ENCODE data around the gene PLS3.

PLS3 gene

GRCh38 chrX:115563633-115564162 is 2.7 kb downstream of the PLS3 start:
- no peak overlapping the region for H3K4me3 ChIP-seq (ENCODE audit: control insufficient read depth, low read depth, low read length)
- peak; percentile 2 for TF ChIP-seq CTCF (conservative IDR thresholded peaks at IDR 0.05; ENCODE audit: control insufficient read depth, insufficient read depth, low read depth, low read length)
- no peak for DNase-seq (ENCODE audit: low read depth)

GRCh38 chrX:115564243-115564642 is 3.3 kb downstream of the PLS3 start:
- H3K4me3 ChIP-seq (ENCODE audit: control insufficient read depth, low read depth, low read length): no peak overlapping the region
- TF ChIP-seq CTCF (conservative IDR thresholded peaks at IDR 0.05; ENCODE audit: control insufficient read depth, insufficient read depth, low read depth, low read length): no peak
- no peak for DNase-seq (ENCODE audit: low read depth)

- no peak overlapping the region for H3K4me3 ChIP-seq (ENCODE audit: control insufficient read depth, low read depth, low read length)
- TF ChIP-seq CTCF (conservative IDR thresholded peaks at IDR 0.05; ENCODE audit: control insufficient read depth, insufficient read depth, low read depth, low read length): no peak
Observed at GRCh38 chrX:115565888-115566287, 4.9 kb downstream of the PLS3 start.

GRCh38 chrX:115571712-115572111 is 10.7 kb downstream of the PLS3 start:
- TF ChIP-seq CTCF (conservative IDR thresholded peaks at IDR 0.05; ENCODE audit: control insufficient read depth, insufficient read depth, low read depth, low read length): no peak
- H3K4me3 ChIP-seq (ENCODE audit: control insufficient read depth, low read depth, low read length): no peak overlapping the region
- no peak for DNase-seq (ENCODE audit: low read depth)

More at GRCh38 chrX:115565888-115566287, 4.9 kb downstream of the PLS3 start:
- no peak for DNase-seq (ENCODE audit: low read depth)

- TF ChIP-seq CTCF (conservative IDR thresholded peaks at IDR 0.05; ENCODE audit: control insufficient read depth, insufficient read depth, low read depth, low read length): no peak
- DNase-seq (ENCODE audit: low read depth): no peak
- no peak overlapping the region for H3K4me3 ChIP-seq (ENCODE audit: control insufficient read depth, low read depth, low read length)
Observed at GRCh38 chrX:115573185-115573584, 12.2 kb downstream of the PLS3 start.

GRCh38 chrX:115576676-115577075 is 15.7 kb downstream of the PLS3 start:
- no peak for TF ChIP-seq CTCF (conservative IDR thresholded peaks at IDR 0.05; ENCODE audit: control insufficient read depth, insufficient read depth, low read depth, low read length)
- no peak for DNase-seq (ENCODE audit: low read depth)
- H3K4me3 ChIP-seq (ENCODE audit: control insufficient read depth, low read depth, low read length): no peak overlapping the region

GRCh38 chrX:115579327-115579726 is 18.4 kb downstream of the PLS3 start:
- DNase-seq (ENCODE audit: low read depth): no peak
- TF ChIP-seq CTCF (conservative IDR thresholded peaks at IDR 0.05; ENCODE audit: control insufficient read depth, insufficient read depth, low read depth, low read length): no peak
- no peak overlapping the region for H3K4me3 ChIP-seq (ENCODE audit: control insufficient read depth, low read depth, low read length)

All from fibroblast of mammary gland (primary cell).